Erythroblast (primary cell): ENCODE measurements around the gene MICU1.

ENCODE experiments used
- GATA1 ChIP-seq: IDR thresholded peaks from 2 replicates; pipeline ENCODE4 v1.6.1; 2011; ENCODE audit warnings: low read depth, mild to moderate bottlenecking, control low read depth, low read length, moderate library complexity
- POLR2A ChIP-seq: IDR thresholded peaks from 2 replicates; pipeline ENCODE4 v1.6.1; 2011; ENCODE audit warnings: mild to moderate bottlenecking, low read length

DNA sequence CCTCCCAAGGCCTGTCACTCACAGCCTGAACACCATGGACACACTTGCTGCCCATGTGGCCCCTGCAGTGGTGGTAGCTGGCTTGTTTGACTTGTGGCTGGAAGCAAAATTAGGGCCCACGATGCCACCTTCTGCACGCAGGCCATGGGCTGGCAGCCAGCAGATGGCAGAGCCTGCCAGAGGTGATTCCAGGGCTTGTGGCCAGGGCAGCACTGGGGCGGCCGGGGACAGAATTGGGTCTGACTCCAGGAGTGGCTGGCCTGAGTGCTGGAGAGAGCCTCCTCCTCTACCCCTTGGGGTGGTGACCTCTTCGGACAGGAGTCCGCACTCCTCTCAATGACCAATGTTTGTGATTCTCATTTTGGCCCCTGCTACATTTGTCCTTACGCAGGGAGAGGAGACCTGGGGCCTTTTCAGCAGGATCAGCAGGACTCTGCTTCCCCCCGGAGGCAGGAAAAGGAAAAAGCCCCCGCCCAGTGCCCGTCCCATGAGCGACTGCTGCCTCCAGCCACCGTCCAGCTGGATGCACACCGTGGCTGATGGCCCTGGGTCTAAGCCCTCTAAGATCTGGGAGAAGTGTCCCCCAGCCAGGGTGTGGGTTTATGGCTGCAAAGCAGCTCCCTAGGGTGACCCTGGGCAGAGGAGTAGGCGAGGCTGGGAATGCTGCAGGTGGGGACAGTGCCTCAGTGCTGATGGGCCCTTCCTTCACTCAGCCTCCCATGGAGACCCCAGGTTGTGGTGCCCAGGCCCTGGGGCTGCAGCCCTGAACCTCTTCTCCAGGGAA, 297.6 kb downstream of the MICU1 start:
- TF ChIP-seq POLR2A (peak; percentile 12), GATA1 (no peak)
